ENCODE results near the gene ISG20L2.

DNA sequence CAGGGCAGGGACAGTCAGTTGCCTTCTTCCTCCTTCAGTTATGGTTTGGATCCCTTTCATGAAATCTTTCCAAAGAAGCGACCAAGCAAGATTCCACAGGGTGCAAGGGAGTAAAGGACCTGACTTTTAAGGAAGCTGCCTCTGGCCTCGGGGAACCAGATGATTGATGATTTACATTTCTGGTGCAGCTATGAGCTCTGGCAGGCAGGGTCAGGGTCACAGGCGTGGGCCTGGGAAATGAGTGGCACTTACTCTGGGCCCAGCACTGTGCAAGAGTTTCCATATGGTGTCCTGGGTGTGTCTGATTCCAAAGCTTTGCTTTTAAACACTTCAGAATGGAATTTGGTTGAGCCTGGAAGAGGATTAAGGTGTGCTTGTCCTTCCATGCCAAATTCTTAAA lies 15.9 kb downstream of the ISG20L2 start:
- TF ChIP-seq, protein P1, sequence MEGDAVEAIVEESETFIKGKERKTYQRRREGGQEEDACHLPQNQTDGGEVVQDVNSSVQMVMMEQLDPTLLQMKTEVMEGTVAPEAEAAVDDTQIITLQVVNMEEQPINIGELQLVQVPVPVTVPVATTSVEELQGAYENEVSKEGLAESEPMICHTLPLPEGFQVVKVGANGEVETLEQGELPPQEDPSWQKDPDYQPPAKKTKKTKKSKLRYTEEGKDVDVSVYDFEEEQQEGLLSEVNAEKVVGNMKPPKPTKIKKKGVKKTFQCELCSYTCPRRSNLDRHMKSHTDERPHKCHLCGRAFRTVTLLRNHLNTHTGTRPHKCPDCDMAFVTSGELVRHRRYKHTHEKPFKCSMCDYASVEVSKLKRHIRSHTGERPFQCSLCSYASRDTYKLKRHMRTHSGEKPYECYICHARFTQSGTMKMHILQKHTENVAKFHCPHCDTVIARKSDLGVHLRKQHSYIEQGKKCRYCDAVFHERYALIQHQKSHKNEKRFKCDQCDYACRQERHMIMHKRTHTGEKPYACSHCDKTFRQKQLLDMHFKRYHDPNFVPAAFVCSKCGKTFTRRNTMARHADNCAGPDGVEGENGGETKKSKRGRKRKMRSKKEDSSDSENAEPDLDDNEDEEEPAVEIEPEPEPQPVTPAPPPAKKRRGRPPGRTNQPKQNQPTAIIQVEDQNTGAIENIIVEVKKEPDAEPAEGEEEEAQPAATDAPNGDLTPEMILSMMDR (IDR thresholded peaks at IDR 0.05): no peak
- no peak for TF ChIP-seq POLR2A (IDR thresholded peaks at IDR 0.05)
